Hematopoietic multipotent progenitor cell treated with erythropoietin and hydrocortisone succinate and interleukin-3 and kit ligand, for 4 days (in vitro differentiated cells): ENCODE data around the gene ESYT2.

Experiments used
- DNase-seq: peaks from one replicate; pipeline ENCODE4 v3.0.0-alpha.2; 2015

ESYT2 gene

DNA sequence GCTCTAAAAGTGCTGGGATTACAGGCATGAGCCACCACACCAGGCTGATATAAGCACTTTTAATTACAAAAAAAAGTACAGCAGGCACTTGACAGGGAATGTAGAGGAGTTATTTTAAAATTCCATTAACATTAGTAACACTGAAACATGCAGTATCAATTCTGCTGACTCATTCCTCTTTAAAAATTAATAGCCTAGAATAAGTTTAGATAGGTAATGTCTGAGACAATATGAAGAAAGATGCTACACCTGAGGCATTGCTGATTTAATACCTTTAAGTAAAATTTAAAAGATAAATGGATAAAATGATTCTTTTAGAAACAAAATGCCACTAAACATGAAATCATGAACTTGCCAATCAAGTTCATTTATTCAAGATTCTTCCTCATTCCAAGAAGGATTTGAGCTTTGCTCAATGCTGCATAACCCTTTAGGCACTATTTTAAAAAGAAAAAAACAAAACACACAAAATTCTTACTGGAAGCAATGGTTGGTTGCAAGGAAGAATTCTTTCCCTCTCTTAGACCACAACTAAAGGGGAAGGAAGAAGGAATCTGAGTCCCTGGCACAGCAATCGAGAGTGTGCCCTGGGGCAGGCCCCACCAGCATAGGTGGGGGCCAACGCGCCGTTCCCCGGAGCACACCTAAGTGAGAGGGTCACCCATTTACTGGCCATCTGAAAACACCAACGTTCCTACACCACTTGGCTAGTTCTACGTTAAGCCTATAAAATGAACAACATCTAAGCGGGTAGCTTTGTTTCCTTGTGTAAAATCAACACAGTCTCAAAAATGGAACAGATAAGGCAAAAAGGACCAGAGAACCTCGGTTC, 26.6 kb downstream of the ESYT2 start:
- DNase-seq: no peak

DNA sequence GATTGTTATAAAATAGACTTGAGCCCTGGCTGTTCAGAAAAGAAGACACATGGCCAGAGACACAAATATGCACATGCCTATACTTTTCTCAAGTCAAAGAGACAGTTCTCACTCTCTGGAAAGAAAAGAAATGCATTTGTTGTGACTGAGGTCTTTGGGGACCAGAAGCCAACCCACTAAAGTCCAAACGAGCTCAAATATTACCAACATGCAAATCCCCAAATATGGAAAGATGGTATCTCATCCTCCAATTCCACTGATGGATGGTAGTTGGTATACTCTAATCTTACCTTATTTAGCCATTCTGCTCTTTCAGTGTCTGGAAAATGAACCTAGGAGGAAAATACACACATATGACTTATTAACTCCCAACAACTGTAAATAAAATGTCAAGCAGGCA, 30.6 kb downstream of the ESYT2 start:
- DNase-seq: no peak

DNA sequence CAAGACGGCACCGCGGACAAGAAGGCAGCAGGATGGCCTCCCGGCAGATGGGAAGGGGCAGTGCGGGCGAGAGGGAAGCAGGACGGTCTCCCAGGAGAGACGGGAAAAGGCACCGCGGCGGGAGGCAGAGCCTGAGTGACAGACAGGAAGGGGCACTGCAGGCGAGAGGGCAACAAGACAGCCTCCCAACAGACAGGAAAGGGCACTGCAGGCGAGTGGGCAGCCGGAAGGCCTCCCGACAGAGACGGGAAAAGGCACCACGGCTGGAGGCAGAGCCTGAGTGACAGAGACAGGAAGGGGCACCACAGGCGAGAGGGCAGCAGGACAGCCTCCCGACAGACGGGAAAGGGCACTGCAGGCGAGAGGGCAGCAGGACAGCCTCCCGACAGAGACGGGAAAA, 32.6 kb downstream of the ESYT2 start:
- DNase-seq: no peak

DNA sequence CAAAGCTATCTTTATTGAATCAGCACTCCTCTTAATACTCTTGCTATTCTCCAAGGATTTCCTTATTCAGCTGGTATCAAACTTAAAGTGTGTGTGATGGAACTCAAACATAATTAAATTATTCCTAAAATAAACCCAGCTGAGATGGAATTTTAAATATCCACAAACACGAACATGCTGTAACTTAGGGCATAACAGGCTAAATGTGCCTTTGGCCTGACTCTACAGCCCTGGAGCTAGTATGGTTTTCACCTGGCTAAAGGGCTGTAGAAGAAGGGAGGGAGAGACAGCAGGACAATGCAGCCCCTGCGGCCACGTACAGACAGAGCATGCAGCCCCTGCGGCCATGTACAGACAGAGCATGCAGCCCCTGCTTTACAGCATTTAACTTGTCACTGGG, 34.0 kb downstream of the ESYT2 start:
- DNase-seq: no peak

DNA sequence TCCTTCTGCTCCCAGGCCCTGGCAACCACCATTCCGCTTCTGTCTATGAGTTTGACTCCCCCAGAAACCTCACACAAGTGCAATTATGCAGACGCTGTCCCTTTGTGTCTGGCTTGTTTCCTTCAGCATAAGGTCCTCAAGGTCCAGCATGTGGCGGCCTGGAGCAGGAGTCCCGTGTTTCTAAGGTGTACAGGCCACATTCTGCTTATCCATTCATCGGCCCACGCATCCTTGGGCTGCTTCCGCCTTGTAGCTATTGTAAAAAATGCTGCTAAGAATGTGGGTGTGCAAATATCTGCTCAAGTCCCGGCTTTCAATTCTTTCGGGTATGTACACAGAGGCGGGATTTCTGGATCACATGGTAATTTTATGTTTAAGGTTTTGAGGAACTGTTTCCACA, 38.2 kb downstream of the ESYT2 start:
- DNase-seq: no peak

DNA sequence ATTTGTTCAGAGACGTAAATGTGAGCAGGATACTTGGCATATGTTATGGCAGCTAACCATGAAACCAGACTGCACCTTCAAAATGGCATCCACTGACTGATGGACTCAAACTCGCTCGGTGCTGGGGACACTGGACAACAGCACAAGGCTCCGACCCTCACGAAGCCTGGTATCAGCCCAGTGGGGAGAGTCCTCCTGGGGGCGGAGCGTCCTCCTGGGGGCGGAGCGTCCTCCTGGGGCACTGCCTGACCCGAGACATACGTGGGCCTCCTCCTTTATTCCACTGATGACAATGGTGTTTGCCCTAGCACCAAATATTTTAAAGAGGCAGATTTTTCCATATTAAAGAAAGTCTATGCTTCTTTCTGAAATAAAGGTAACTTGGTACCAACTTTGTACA, 39.5 kb downstream of the ESYT2 start:
- no peak for DNase-seq

DNA sequence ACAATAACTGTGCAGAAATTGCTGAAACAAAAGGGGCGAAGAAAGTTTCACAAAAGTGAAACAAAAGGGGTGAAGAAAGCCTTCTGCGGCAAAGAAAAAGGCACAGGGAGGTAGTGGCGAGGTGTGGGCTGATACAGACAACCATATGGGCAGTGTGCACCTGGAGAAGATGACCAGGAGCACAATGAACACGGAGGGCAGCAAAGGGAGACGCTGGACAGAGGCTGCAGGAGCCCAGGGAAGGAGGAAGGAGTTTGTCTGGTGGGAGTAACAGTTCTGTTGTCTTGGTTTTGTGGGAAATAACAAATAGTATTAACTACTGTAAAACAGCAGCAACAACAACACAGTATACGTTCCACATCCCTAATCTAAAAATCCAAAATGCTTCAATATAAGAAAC, 42.4 kb downstream of the ESYT2 start:
- no peak for DNase-seq

DNA sequence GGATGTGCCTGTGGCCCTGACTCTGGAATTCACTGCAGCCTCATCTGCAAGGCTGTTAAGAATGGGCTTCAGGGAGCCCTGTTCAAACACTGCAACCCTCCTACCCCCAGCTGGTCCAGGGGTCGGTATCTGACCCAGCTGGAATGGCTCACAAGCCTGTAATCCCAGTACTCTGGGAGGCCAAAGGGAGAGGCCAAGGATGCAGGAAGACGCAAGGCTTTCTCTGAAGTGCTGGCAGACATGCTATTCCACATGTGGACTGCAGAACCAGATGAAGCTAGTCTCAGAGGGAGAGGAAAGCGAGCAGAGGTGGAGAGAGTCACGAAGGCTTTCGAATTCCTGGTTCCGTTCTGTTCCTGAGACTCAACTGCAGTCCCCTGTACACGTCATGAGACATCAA, 45.0 kb downstream of the ESYT2 start:
- no peak for DNase-seq

DNA sequence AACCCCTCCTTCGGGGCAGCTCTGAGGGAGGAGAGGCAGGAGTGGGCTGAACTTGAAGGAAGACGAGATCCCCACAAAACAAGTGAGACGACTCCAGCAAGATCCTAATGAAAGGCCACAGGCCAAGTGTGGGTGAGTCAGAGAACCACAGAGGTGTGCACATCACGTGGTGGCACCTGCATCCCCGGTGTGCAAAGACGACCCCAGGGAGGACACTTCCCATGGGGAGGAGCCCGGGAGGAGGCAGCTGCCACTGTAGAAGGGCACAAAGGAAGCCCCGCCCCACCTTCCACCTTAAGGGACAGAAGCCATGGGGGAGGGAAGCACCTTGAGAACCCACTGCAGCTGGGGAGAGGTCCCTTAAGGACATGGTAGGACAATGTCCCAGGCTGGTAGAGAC, 45.7 kb downstream of the ESYT2 start:
- no peak for DNase-seq

DNA sequence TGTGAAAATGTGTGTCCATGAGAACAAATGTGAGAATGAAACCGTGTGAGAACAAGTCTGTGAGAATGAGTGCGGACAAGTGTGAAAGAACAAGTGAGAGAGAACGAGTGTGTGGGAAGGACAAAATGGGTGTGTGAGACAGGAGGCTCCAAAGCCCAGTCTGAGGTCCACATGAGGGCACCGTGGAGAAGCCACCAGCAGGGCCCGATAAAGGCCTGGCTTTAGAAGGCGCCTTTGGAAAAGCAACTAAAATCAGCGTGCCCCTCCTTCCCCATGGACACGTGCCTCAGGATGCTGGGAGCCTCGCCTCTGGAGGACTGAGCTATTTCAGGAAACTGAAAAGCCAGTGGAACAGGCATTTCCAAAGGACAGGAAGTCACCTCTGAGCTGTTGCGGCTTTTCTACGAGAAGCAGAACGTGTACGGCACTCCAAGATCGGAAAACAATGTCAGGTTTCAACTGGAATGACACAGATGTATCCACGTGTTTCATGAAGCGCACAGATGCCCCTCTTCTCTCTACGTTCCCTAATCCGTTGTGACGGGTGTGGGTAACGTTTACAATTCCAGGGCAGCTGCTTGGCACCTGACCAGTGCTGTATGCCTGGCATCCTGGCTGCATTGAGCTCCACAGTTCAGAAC, 46.4 kb downstream of the ESYT2 start:
- peak; percentile 56 for DNase-seq

DNA sequence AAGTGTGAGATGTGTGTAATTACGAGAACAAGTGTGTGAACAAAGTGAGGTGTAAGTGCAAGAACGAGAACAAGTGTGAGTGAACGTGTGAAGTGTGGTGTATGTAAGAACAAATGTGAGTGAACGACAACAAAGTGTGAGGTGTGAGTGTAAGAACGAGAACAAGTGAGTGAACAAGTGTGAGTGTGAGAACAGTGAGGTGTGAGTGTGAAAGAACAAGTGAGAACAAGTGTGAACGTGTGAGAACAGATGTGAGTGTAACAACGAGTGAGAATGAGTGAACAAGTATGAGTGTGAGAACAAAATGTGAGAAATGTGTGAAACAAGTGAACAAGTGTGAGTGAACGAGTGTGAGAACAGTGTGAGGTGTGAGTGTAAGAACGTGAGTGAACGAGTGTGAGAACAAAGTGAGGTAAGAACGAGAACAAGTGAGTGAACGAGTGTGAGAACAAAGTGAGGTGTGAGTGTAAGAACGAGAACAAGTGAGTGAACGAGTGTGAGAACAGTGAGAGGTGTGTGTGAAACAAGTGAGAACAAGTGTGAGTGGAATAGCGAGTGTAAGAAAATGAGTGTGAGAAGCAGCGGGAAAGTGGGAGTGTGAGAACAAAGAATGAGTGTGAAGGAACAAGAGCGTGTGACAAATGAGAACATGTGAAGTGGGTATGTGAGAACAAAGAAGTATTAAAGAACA, 47.2 kb downstream of the ESYT2 start:
- DNase-seq: no peak

DNA sequence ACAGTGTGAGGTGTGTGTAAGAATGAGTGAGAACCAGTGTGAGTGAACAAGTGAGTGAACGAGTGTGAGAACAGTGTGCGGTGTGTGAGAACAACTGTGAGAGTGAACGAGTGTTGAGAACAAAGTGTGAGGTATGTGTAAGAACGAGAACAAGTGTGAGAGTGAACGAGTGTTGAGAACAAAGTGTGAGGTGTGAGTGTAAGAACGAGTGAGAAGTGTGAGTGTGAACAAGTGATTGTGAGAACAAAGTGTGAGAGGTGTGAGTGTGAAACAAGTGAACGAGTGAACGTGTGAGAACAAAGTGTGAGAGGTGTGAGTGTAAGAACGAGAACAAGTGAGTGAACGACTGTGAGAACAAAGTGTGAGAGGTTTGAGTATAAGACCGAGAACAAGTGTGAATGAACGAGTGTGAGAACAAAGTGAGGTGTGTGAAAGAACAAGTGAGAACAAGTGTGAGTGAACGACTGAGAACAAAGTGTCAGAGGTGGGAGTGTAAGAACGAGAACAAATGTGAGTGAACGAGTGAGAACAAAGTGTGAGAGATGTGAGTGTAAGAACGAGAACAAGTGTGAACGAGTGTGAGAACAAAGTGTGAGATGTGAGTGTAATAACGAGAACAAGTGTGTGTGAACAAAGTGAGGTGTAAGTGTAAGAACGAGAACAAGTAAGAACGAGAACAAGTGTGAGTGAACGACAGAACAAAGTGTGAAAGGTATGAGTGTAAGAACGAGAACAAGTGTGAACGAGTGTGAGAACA, 47.9 kb downstream of the ESYT2 start:
- DNase-seq: no peak

DNA sequence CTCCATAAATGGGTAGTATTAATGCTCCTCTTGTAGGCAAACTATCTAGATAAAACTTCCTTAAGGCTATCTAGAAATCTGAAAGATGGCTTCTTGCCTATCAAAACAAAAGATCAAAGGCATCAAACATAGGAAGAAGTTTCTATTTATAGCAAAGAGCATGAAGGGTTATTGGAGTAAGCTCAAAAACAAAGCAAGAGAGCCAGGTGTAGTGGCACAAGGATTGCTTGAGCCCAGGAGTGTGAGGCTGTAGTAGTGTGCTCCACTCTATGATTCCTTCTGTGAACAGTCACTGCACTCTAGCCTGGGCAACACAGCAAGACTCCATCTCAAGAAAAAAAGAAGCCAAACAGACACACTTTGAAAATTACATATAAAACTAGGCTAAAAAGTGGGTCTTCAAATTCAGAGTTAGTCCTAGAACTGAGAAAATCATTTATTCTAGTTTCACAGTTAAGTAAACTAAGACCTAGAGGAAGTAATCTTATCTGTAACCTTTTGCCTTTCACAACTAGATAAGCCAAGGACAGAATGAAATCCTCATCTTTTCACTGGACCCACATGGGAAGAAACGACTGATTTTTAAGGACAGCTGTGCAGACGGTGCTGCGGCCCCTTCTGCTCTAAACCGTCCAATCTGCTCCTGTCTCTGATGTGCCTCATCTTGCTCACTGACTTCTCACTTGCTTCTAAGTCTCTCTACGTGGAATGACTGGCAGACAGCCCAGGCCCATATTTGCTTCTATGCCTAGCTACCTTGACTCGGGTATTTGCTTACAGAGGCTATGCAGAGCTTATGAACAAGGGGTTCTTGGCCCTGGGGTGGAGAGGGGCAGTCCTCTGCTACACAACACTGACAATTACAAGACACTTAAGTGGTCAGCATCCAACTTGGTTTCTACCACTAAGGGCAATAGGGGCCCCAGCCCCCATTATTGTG, 50.0 kb downstream of the ESYT2 start:
- DNase-seq: peak; percentile 26

DNA sequence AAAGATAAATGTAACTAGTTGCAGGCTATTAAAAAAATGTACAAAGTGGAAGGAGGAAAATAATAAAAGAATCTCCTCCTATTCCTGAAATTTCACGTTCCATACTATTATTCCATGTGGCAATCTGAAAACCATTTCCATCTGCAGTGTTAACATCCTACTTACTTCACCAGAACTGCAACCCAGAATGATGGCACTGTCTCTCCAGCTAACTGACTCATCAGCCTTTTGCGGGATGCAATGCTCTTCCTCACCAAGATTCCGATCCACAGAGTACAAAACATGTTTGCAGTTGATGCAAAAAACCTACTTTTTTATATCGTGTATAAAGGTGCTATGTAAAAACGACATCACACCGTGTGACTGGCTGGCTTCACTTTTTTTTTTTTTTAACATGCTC, 50.8 kb downstream of the ESYT2 start:
- no peak for DNase-seq

DNA sequence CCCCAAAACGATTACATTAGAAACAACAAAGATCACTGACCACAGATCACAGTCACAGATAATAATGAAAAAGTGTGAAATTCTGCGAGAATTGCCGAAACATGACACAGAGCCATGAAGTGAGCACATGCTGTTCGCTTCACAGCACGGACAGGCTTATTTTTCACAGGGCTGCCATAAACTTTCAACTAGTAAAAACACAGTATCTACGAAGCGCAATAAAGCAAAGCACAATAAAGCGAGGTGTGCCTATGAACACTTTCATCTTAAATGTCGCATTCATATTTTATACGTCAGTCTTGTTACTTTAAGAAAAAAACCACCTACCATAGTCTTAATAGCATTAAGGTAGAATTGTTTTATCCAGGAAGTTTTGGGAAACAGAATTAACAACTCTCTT, 51.5 kb downstream of the ESYT2 start:
- DNase-seq: no peak

DNA sequence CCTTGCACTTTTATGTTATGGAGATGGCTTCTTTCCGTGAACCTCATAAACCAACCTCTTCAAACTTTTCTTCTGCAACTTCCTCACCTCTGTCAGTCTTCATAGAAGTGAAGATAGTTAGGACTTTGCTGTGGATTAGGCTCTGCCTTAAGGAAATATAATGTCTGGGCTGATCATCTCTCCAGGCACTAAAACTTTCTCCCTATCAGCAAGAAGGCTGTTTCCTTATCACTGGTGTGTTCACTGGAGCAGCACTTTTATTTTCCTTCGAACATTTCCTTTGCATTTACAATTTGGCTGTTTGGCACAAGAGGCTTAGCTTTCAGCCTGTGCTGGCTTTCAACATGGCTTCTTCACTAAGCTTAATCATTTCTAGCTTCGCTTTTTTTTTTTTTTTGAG, 52.8 kb downstream of the ESYT2 start:
- DNase-seq: no peak

DNA sequence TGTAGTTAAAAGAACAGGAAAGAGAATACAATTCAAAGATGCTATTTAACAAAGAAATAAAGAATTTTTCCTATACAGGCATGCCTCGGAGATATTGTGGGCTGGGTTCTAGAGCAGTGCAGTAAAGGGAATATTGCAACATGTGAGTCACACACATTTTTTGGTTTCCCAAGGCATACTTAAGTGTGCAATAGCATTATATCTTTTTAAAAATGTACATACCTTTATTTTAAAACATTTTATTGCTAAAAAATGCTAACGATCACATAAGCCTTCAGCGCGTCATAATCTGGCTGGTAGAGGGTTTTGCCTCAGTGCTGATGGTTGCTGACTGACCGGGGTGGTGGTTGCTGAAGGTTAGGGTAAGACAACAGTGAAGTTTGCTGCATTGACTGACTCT, 54.4 kb downstream of the ESYT2 start:
- no peak for DNase-seq

DNA sequence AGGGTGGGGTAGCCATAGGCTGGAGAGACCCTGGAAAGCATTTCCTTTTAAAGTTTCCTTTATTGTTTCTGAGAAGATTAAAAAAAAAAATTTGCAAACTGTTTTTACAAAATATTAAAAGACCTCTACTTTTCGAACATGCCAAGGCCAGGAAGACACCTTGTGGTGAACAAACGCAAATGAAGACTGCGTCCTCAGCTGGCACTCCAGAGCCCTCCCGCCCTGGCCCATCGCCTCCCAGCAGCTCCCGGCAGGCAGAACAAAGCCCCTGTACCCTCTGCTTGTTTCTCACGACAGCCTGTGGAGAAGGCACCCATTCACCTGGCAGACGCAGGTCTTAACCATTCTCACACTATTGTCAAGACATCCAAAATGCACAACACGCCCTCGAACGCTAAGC, 56.4 kb downstream of the ESYT2 start:
- DNase-seq: peak; percentile 27

DNA sequence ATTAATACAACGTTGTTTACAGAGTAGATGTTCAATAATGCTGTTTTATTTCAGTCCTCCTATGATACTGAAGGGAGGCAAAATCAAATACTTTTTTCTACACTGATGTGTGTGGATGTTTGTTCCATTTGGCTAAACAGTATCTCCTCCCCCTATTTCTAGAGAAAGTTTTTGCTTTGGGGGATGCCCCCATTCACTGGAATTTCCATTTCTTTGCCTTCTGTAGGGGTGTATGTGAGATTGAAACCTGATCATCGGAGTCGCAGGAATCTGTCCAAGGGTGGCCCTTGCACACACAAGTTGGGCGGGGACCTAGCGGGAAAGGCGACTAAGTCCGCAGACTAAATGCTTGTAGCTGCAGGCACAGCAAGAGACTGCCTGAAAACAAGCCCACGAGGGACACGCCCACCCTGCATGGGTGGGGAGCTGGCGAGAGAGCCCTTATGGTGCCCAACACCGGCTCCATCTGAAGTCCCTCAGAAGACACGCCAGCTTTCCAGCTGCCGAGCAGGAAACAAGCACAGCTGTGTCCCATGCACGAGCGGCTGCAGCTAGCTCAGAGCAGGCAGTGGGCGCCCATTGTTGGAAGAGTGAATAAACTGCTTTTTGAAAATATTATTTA, 58.0 kb downstream of the ESYT2 start:
- no peak for DNase-seq

DNA sequence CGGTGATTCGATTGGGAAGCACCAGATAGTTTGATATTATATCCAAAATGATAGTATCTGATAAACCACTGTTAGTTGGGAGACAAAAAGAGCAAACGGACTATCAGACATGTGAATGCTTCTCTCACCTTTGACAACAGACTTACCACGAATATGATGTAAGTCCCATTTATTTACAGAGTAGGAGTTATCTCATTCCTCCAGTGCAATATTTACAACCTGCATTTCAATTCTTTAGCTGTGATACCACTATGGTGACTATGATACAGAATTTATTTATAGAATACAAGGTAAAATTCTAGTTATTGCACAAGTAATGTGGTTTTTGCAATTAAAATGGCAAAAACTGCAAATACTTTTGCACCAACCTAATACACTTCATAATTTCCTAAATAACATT, 61.6 kb downstream of the ESYT2 start:
- DNase-seq: no peak

DNA sequence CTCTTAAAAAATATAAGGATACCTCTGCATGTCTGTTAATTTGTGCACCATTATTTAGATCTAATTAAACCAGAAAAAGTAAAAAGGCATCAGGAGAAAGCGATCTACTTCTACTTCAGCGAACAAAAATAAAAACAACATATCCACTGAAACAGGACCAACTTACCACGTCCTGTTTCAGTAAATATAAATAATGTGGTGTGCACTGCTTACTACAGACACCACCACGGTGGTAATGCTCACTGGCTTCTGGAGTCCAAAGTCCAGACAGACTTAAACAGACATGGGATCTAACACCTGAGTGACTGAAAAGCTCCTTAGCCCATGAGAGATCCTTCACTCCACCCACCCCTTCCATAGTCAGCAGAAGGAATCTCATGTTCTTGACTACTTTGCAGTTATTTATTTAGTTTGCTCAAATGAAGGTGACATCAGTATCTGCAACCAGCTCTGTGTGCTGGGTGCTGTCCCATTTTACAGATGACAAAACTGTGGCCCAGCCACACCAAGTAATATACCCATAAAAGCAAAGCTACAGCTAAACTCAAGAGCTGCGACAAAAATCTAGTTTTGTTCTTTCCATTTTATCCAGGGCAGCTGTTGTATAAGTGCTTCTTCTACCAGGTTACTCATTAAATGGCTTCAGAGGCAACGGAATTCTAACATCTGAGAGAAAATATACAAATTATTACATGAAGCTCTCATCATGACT, 62.6 kb downstream of the ESYT2 start:
- no peak for DNase-seq
